ENCODE measurements around the gene C1orf116.

The C1orf116 gene

GRCh38 chr1:206985162-206985749 is 47.3 kb downstream of the C1orf116 start:
- no peak for DNase-seq

- peak; percentile 32 for DNase-seq
These were observed 50.3 kb downstream of the C1orf116 start for GRCh38 chr1:206982216-206982615.

GRCh38 chr1:206979379-206980043 is 53.0 kb downstream of the C1orf116 start:
- DNase-seq = no peak

- no peak for DNase-seq
These were observed 54.3 kb downstream of the C1orf116 start for GRCh38 chr1:206978259-206978658.

GRCh38 chr1:206975306-206975705 is 57.2 kb downstream of the C1orf116 start:
- DNase-seq = no peak

GRCh38 chr1:206974140-206974539 is 58.4 kb downstream of the C1orf116 start:
- DNase-seq = no peak

GRCh38 chr1:206972728-206973127 is 59.8 kb downstream of the C1orf116 start:
- no peak for DNase-seq

GRCh38 chr1:206971029-206971655 is 61.4 kb downstream of the C1orf116 start:
- DNase-seq = no peak

GRCh38 chr1:206970446-206970845 is 62.1 kb downstream of the C1orf116 start, which contains the start of gene FCAMR:
Gene FCAMR (minus strand): TSS chr1:206970460. CDS start chr1:206970125, 335 bp downstream.
- no peak for DNase-seq

- no peak for DNase-seq
These were observed 63.5 kb downstream of the C1orf116 start for GRCh38 chr1:206969090-206969489.
